ENCODE measurements around the gene SECTM1.
"Not testable (repeated sequence)": the region's sequence is repeated elsewhere in the genome, so short reads cannot be mapped to it uniquely, and the experiment has no call there.

Gene SECTM1

DNA sequence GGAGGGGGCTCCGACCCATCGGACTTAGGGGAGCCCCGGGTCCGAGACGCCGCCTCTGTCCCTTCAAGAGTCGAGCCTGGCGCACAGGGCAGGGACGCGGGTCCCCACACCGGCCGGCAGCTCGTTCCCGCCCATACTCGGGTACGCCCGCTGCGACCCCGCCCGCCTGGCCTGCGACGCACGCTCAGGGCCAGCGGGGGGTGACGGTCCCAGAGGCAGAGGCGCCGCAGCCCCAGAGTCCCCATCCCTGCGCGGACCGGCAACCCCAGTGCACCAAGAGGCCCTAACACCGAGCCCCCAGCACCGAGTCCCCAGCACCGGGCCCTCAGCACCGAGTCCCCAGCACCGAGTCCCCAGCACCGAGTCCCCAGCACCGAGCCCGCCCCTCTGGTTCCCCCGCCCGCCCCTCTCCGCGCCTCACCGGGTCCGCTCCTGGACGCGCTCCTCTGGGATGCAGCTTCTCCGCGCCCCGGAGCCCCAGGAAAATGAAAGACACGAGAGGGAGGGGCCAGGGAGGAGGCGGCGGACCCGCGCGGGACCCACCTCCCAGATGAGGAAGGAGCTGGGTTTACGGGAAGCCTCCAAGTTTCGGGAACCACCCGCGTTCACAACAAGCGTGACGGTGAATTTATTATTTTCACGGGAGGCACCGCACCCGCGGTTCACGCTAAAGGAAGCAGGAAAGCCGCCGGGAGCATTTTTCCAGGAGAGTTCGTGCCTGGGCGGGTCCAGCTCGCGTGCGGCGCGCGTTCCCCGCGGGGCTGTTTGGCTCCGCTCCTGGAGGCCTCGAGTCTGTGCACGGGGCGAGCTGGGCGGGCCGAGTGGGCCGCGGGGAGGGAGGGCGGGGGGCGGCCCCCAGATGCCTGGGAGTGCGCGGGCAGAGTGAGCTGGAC lies at the start of gene SECTM1:
SECTM1 (minus strand) TSS at position 488 of the 893 bp plus-strand sequence. CDS start 6,526 bp downstream, outside the sequence.
- DNase-seq, result no peak

DNA sequence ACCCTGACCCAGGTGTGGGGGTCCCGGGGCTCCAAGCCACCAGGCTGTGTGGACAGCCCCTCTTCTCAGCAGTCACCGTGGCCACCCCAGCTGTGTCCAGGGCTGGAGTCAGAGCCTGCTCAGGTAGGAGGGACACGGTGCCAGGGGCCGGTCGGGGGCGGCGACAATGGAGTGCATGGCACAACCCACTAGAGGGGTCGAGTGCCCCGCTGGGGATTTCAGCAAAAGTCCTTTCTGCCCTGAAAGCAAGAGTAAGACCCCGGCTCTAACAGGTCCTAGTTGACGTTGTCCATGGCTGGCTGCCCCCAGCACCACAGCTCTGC lies 49.3 kb upstream of the SECTM1 start:
- DNase-seq, result no peak

DNA sequence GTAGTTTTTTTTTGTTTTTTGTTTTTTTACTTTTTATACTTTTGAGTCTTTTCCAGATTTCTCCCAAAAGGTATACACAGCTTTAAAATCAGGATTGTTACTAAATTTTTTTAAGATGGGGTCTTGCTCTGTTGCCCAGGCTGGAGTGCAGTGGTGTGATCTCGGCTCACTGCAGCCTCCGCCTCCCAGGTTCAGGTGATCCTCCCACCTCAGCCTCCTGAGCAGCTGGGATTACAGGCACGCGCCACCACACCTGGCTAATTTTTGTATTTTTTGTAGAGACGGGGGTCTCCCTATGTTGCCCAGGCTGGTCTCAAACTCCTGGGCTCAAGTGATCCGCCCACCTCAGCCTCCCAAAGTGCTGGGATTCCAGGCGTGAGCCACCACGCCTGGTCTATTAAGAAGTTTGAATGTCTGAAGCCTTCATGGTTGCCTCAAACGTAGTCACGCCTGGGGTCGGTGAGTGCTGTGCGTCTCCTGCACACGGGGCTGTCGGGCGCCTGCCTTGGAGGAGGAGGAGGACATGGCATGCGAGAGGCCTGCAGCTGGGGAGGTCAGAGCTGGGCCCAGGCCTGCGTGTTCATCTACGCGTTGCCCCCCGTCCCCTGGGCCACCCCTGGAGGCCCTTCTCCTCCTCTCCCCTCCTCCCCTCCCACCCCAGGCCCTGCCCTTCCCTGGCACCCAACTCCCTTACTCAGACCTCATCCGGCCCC lies 48.8 kb upstream of the SECTM1 start:
- not testable (repeated sequence) for DNase-seq

DNA sequence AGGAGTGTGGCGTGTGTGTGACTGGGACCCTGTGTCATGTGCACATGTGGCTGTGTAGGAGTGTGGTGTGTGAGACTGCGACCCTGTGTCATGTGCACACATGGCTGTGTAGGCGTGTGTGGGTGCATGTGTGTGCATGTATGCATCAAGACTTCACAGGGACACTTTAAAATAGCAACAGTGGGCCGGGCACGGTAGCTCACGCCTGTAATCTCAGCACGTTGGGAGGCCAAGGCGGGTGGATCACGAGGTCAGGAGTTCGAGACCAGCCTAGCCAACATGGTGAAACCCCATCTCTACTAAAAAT lies 48.1 kb upstream of the SECTM1 start:
- not testable (repeated sequence) for DNase-seq

DNA sequence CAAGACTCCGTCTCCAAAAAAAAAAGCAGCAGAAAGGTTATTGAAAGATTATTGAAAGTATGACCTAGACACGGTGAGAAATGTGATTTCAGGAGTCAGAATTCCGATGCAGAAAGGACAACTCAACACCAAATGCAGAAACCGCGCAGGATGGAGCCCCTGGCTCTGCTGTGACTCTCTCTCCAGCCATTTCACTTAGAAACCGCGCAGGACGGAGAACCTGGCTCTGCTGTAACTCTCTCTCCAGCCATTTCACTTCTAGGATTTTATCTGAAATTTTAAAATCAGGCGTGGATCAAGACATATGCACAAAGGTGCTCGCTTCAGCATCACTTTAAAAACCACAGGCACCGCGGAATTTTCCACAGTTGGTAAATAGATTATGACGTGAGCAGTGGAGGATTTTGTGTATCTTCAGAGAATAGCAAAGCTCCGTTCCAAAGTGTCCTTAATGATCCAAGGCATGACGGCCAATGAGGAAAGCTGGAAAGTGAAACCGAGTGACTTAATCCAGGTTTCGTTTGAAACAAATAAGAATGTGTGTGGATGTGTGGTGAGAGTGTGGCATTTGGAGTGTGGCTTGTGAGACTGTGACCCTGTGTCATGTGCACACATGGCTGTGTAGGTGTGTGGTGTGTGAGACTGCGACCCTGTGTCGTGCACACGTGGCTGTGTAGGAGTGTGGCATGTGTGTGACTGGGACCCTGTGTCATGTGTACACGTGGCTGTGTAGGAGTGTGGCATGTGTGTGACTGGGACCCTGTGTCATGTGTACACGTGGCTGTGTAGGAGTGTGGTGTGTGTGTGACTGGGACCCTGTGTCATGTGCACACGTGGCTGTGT lies 47.5 kb upstream of the SECTM1 start:
- DNase-seq, result no peak

DNA sequence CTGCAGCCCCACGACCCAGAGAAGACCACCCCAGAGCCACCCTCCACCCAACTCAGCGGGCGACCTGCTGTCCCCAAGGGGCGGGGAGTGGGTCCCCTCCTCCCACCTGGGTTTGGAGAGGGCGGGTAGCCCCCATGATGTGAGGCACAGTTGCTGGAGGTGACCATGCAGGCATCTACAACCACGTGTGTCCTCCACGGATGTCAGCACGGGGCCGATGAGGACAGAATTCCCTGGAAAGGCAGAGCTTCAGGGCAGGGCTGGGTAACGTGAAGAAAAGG lies 45.1 kb upstream of the SECTM1 start:
- no peak for DNase-seq

DNA sequence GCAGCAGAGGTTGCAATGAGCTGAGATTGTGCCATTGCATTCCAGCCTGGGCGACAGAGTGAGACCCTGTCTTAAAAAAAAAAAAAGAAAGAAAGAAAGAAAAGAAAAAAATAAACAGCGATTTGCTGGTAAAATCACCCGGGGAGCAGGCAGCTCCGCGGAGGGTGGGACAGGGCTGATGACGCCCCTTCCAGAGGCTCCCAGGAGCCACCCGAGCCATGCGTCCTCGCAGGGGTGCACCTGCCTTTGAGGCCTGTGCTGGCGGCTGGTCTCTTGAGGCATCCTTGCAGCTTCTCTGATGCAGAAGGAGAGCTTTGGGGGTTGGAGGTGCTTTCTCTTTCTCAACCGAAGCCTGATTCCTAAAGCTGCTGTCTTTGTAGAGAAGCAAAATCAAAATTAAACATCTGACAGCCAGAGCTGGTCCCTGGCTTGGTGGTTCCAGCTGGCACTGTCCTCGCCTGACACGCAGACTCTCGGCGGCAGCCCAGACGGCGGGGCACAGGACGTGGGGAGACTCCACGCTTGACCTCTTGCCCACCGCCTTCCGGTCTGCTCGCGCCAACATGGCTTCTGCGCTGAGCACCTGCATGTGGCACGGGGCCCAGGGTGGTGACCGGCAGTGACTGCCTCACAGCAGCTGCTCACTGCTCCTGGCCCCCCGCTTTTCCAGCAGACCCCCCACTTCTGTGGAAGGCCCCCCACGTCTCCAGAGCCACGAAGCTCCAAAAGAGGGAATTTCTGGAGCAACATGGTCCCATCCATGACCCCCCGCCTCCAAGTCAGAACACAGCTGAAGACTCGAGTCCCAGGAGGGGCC lies 44.6 kb upstream of the SECTM1 start:
- no peak for DNase-seq

DNA sequence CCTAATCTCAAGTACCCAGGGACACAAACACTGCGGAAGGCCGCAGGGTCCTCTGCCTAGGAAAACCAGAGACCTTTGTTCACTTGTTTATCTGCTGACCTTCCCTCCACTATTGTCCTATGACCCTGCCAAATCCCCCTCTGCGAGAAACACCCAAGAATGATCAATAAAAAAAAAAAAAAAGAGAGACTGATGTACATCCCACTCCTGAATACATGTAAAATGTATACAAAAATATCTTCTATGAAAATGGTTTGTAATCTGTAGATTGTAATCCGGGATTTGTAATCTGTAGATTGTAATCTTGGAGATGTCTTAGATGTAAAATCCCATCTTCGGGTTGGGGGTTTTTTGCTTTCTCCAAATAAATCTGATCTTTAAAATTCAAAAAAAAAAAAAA lies 43.7 kb upstream of the SECTM1 start:
- not testable (repeated sequence) for DNase-seq

DNA sequence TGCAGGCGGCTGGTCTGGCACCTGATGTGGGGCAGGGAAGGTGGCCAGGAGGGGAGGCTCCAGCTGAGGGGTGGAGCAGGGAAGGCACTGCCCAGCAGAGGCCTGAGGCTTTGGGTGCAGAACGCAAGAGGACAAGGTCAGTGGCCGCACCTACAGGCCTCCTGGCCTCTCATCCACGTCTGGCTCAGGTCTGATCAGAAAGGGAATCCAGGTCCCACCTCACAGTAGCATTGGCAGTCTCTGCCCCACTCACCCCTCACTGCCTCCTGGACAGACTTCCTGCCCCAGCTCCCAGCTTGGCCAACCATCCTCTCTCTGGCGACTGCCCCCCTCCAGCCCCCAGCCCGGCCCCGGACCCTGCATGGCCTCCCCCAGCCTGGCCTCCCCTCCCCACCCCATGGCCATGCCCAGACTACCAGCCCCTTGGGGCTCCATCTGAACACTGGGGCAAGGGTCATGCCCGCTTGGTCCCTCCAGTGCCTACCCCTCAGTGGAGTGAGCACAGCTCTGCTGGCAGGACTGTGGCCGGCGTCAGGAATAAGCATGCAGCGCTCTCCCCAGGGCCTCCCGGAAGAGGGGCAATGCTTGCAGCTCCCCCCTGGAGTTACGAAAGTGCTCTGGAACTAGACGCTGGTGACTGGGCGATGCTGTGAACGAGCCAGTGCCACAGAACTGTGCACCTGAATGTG lies 42.6 kb upstream of the SECTM1 start:
- DNase-seq, result no peak

DNA sequence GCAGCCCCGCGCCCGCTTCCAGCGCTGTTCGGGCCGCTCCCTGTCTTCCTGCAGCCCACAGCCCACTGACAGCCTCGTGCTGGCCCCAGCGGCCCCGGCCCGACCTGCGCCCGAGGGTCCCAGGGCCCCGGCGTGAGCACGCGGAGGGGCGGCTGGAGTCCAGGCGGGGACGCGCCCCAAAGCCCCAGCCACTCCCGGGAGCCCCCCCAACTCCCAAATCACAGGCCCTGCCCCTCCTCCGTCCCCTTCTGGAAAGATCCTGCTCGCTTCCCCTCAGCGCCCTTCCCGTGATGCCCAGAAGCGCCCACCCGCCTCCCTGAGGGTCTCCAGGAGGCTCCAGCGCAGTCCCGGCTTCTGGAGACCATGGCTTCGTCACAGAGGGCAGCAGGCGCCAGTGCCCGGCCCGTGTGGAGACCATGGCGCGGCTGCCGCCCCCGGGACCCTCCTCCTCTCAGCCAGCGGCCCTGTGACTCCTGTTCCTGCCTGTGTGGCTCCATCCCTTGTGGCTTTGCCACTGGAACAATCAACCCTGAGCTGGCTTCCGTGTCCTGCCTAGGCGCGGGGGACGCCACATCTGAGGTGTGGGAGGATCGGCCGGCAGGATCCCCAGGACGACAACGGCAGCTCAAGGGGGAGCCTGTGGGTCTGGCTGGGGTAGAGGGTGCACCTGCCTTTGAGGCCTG lies 41.9 kb upstream of the SECTM1 start:
- DNase-seq, result no peak

DNA sequence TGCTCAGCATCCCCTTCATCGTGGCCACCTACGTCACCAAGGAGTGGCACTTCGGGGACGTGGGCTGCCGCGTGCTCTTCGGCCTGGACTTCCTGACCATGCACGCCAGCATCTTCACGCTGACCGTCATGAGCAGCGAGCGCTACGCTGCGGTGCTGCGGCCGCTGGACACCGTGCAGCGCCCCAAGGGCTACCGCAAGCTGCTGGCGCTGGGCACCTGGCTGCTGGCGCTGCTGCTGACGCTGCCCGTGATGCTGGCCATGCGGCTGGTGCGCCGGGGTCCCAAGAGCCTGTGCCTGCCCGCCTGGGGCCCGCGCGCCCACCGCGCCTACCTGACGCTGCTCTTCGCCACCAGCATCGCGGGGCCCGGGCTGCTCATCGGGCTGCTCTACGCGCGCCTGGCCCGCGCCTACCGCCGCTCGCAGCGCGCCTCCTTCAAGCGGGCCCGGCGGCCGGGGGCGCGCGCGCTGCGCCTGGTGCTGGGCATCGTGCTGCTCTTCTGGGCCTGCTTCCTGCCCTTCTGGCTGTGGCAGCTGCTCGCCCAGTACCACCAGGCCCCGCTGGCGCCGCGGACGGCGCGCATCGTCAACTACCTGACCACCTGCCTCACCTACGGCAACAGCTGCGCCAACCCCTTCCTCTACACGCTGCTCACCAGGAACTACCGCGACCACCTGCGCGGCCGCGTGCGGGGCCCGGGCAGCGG lies 41.2 kb upstream of the SECTM1 start:
- no peak for DNase-seq

DNA sequence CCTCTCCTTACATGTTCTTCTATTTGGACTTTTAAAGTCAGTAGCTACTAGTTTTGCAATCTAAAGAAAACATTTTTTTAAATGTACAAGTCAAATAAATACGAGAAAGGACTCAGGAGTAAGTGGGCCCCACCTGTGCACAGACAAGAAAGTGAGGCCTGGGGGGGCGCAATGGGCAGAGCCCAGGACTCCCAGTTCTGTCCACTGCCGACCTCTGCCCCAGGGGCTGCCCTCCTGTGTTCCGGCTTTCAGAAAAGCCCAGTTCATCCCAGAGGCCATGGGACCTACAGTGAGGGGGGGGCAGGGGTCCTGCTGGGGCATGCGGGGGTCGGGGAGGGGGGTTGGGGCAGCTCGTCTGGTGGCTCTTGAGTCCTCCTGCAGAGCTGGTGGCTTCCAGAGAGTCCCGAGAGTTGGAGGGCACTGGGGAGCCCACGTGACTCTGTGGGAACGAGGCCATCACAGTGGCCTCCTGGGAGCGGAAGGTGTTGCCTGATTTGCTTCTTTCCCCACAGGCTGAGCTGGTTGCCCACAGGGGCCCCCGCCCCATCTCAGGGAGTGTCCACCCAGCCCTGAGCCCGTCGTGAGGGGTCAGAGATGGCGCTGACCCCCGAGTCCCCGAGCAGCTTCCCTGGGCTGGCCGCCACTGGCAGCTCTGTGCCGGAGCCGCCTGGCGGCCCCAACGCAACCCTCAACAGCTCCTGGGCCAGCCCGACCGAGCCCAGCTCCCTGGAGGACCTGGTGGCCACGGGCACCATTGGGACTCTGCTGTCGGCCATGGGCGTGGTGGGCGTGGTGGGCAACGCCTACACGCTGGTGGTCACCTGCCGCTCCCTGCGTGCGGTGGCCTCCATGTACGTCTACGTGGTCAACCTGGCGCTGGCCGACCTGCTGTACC lies 40.4 kb upstream of the SECTM1 start:
- DNase-seq, result no peak

DNA sequence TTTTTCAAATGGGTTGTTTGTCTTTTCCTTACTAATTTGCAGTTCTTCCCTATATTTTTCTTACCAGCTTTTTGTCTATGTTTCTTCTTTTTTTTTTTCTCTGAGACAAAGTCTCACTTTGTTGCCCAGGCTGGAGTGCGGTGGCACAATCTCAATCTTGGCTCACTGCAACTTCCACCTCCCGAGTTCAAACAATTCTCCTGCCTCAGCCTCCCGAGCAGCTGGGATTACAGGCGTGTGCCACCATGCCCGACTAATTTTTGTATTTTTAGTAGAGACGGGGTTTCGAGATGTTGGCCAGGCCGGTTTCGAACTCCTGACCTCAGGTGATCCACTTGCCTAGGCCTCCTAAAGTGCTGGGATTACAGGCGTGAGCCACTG lies 39.5 kb upstream of the SECTM1 start:
- DNase-seq, result not testable (repeated sequence)

DNA sequence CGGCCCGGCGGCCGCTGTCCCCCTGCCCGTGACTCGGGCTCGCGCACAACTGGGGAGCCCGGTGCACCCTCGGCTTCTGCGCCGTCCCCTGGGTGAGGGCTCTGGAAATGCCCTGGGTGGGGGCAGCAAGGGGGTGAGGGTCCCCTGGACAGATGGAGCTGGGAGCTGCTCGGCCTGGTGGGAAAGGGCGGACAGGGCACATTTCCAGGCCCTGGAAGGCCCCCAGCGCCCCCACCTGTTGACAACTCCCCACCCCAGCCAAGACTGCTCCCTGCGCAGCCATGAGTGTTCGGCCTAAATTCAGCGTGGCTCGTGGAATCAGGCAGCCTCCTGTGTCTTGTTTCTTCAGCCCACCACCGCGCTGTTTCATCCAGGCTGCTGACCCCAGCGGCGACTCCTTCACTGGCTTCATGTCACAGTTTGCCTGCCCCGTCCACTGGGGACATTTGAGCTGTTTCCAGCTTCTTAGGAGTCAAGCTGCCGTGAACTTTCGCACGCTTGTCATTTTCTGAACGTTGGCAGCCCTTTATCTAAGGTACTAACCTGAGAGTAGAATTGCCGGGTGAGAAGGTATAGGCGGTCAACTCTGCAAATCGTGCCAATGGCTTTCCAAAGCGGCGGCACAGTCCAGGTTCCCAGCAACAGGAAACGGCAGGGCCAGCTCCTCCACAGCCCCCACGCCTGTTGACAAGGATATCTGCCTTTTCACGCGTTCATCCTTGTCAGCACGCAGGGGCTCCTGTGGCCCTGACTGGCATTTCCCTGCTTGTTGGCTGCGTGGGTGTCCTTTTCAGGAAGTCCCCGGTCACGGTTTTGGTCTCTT lies 38.9 kb upstream of the SECTM1 start:
- DNase-seq, result no peak

DNA sequence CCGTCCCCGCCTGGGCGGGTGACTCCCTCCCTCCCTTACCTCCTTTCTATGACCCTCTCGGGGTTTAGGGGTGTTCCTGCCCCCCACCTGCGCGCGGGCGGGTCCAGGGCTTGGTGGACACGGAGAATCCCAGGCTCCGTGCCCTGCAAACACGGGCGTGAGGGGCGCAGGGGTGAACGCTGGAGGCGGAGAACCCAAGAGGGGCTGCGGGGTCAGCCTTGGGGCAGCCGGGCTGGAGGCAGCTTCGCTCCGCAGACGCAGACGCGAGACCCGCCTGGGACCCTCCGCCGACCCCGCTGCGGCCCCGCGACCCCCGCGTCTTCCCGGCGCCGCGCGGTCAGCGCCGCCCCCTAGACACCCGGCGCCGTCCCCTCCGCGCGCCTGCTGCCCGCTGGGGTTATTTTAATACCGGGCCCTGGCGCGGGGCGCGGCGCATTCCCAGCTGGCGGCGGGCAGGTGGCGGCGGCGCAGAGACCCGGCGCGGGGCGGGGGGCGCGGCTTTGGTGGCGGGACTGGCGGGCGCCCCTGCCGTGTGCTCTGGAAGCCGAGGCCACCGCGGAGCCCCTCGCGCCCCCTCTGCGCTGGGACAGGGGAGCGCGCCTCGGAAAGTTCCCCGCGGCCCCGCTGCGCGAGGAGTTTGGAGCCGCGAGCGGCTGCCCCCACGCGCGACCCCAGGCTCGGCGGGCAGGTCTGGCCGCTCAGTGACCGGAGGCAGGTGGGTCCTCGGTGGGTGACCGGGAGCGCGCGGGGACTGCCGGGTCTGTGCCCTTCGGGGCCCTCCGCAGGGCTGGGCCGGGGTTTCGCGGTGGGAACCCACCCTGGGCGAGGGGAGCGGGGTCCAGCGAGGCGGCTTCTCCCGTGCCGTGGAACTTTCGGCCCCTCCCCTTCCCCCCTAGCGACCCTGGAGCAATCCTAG lies 38.0 kb upstream of the SECTM1 start, which contains the start of gene UTS2R:
UTS2R (plus strand) TSS at position 433 of the 916 bp plus-strand sequence. CDS start 2,560 bp downstream, outside the sequence.
- no peak for DNase-seq

DNA sequence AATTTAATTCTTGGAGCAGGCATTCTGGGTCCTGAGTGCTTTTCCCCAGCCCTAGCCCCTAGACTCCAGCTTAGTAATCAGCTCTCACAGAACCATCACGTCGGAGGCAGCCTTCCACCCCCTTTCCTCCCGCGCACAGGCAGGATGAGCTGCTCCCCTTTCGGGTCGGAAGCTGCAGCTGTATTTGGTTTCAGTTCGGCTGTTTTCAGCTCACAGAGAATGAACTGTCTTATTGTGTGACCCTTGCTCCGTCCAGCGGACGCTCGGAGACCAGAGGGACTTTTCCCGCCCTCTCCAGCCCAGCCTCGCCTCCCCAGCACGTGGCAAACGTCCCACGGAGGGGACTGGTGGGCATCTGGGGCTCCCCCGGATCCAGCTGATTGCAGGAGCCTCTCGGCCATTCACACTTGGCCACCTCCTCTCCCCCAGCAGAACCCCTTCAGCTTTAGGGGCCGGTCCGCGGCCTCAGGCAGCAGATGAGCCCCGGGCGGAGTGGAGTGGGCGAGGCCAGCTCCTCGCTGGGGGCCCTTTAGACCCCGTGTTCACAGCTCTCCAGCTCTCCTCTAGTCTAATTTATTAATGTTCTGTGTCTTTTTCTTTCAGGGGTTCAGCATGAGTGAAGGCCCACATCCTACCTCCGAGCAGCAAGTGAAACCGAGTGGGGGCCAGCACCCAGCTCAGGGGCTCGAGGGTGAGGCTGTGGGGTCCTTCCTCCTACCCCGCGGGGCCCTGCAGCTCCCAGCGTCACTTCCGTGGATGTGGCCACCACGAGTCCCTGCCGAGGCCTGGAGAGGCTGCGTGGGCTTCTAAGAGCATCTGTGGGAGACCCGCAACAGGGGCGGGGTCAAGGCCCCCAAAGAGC lies 37.1 kb upstream of the SECTM1 start:
- DNase-seq, result no peak

DNA sequence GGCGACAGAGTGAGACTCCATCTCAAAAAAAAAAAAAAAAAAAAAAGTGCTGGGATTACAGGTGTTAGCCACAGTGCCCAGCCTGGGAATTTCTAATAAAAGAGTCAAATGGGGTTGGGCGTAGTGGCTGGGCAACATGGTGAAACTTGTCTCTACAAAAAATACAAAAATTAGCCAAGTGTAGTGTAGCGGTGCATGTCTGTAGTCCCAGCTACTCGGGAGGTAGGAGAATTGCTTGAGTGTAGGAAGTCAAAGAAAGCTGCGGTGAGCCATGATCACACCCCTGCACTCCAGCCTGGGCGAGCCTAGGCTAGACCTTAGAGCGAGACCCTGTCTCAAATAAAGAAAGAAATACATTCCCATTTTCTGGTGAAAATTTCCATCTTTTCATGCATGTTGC lies 35.6 kb upstream of the SECTM1 start:
- no peak for DNase-seq
